ENCODE data around the gene RIPK1. TPM values are rescaled to one million over a fixed set of nuclear protein-coding genes. Genes with fewer than 3 reads are reported as not detected.

The RIPK1 gene
- total RNA-seq, 1 donor from 2014 or later: 15.5 TPM

GRCh38 chr6:3157131-3157933, 89.0 kb downstream of the RIPK1 start, which contains the start of gene TUBB2A:
TUBB2A (minus strand) TSS chr6:3157544; CDS start chr6:3157463, 81 bp downstream.
- peaks cover 41% of the 10 kb centered on the region for H3K27me3 Mint-ChIP-seq
- peak; percentile 59 for TF ChIP-seq CTCF (IDR thresholded peaks at IDR 0.05; ENCODE audit: unreplicated experiment)
- H3K9me3 Mint-ChIP-seq (ENCODE audit: low read depth): no peaks in the 10 kb centered on the region
- peaks cover 10% of the 10 kb centered on the region for H3K36me3 Mint-ChIP-seq (ENCODE audit: insufficient read depth)
- peaks cover 13% of the 10 kb centered on the region for H3K4me1 Mint-ChIP-seq (ENCODE audit: low read depth)
- H3K4me3 Mint-ChIP-seq (ENCODE audit: low read depth): peak within 1 kb of the TSS; percentile 86
- peak within 1 kb of the TSS; percentile 93 for H3K27ac Mint-ChIP-seq
- DNase-seq (ENCODE audit: low spot score, unreplicated experiment): peak; percentile 74

GRCh38 chr6:3159805-3160781, 91.8 kb downstream of the RIPK1 start:
- no peak for TF ChIP-seq CTCF (IDR thresholded peaks at IDR 0.05; ENCODE audit: unreplicated experiment)
- Mint-ChIP-seq H3K27ac (no peak overlapping the region), H3K9me3 (ENCODE audit: low read depth) (no peaks in the 10 kb centered on the region), H3K4me3 (ENCODE audit: low read depth) (peak overlapping the region; percentile 42), H3K27me3 (peaks cover 52% of the 10 kb centered on the region), H3K36me3 (ENCODE audit: insufficient read depth) (no peaks in the 10 kb centered on the region), H3K4me1 (ENCODE audit: low read depth) (peaks cover 16% of the 10 kb centered on the region)
- DNase-seq (ENCODE audit: low spot score, unreplicated experiment): no peak

GRCh38 chr6:3162067-3162497, 93.8 kb downstream of the RIPK1 start:
- DNase-seq (ENCODE audit: low spot score, unreplicated experiment): no peak
- H3K27ac Mint-ChIP-seq: no peak overlapping the region
- H3K27me3 Mint-ChIP-seq: peaks cover 65% of the 10 kb centered on the region
- H3K4me3 Mint-ChIP-seq (ENCODE audit: low read depth): peak overlapping the region; percentile 68
- TF ChIP-seq CTCF (IDR thresholded peaks at IDR 0.05; ENCODE audit: unreplicated experiment): no peak
- peaks cover 15% of the 10 kb centered on the region for H3K4me1 Mint-ChIP-seq (ENCODE audit: low read depth)
- H3K9me3 Mint-ChIP-seq (ENCODE audit: low read depth): no peaks in the 10 kb centered on the region
- H3K36me3 Mint-ChIP-seq (ENCODE audit: insufficient read depth): no peaks in the 10 kb centered on the region

GRCh38 chr6:3162565-3163247, 94.4 kb downstream of the RIPK1 start:
- peak overlapping the region; percentile 89 for H3K27ac Mint-ChIP-seq
- DNase-seq (ENCODE audit: low spot score, unreplicated experiment): peak; percentile 61
- TF ChIP-seq CTCF (IDR thresholded peaks at IDR 0.05; ENCODE audit: unreplicated experiment): peak; percentile 15
- H3K9me3 Mint-ChIP-seq (ENCODE audit: low read depth): no peaks in the 10 kb centered on the region
- peaks cover 15% of the 10 kb centered on the region for H3K4me1 Mint-ChIP-seq (ENCODE audit: low read depth)
- H3K27me3 Mint-ChIP-seq: peaks cover 69% of the 10 kb centered on the region
- H3K36me3 Mint-ChIP-seq (ENCODE audit: insufficient read depth): no peaks in the 10 kb centered on the region
- peak overlapping the region; percentile 70 for H3K4me3 Mint-ChIP-seq (ENCODE audit: low read depth)
